ENCODE results near the gene COQ5. TPM values are rescaled to one million over a fixed set of nuclear protein-coding genes. Genes with fewer than 3 reads are reported as not detected.

Gene COQ5
- total RNA-seq, 2 experiments from 2014 or later, result 34.4 to 35.5 TPM

DNA sequence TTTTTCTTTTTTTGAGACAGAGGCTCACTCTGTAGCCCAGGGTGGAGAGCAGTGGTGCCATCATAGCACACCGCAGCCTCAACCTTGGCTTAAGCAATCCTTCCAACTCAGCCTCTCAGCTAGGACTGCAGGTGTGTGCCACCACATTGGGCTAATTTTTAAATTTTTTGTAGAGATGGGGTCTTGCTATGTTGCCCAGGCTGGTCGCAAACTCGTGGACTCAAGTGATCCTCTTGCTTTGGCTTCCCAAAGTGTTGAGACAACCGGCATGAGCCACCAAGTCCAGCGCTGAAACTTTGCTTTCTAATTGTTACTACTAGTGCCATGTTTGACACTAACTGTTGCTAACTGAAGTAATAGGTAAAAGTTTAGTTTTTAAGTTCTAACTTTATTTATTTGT lies 13.2 kb upstream of the COQ5 start:
- intact Hi-C loops (cut with micrococcal nuclease), result no loop called here
- no peak for TF ChIP-seq CTCF (IDR thresholded peaks at IDR 0.05)
- no peak for DNase-seq
- Mint-ChIP-seq H3K9me3 (no peaks in the 10 kb centered on the region), H3K4me3 (no peak overlapping the region), H3K36me3 (ENCODE audit: low read depth) (peaks cover 36% of the 10 kb centered on the region), H3K27ac (no peak overlapping the region), H3K4me1 (ENCODE audit: low read depth) (peaks cover 44% of the 10 kb centered on the region), H3K27me3 (no peaks in the 10 kb centered on the region)
- POLR2A ChIA-PET, result no interaction called here
- no peak for ATAC-seq
- CTCF ChIA-PET, result no interaction called here

DNA sequence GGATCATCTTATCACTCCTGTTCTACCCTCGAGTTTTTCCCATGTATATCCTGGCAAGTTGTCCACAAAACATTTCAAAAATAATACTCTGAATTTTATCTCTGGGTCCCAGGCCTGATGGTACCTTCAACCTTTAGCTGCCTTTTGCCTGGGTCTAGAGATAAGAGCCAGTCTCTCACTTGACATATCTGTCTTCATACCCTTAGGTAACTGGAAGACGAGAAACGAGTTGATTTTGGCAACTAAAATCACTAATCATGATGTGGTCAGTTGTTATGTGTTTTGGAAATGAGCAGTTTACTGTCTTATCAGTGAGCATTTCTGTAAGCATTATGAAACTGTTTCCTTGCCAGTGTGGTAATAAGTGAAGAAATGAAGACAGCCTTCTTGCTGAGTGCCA lies 11.5 kb upstream of the COQ5 start:
- intact Hi-C loops (cut with micrococcal nuclease), result no loop called here
- DNase-seq (no peak), ATAC-seq (no peak)
- H3K36me3 Mint-ChIP-seq (ENCODE audit: low read depth), result peaks cover 48% of the 10 kb centered on the region
- H3K9me3 Mint-ChIP-seq, result no peaks in the 10 kb centered on the region
- no peak for TF ChIP-seq CTCF (IDR thresholded peaks at IDR 0.05)
- POLR2A ChIA-PET, result no interaction called here
- CTCF ChIA-PET, result no interaction called here
- no peak overlapping the region for H3K4me3 Mint-ChIP-seq
- peaks cover 53% of the 10 kb centered on the region for H3K4me1 Mint-ChIP-seq (ENCODE audit: low read depth)
- peak overlapping the region; percentile 4 for H3K27ac Mint-ChIP-seq
- H3K27me3 Mint-ChIP-seq, result no peaks in the 10 kb centered on the region

DNA sequence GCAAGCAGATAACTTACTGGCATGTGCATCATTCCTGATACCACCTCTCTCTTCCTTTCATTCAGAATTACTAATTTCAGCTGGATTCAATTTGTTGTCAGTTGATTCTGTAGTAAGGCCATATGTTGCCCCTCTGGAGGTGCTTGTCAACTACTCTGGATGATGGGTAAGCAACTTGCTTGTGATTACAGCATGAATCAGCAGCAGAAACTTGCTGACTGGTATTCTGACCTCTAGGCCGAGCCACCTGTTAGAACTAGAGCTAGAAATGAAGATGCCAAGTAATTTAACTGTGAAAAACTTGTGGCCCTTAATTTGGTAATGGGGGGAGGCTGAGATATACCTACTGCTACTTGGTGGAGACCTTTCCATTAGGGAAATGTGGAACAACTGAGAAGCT lies 10.3 kb upstream of the COQ5 start:
- no peaks in the 10 kb centered on the region for H3K27me3 Mint-ChIP-seq
- peak; percentile 19 for DNase-seq
- H3K36me3 Mint-ChIP-seq (ENCODE audit: low read depth), result peaks cover 54% of the 10 kb centered on the region
- ATAC-seq, result no peak
- intact Hi-C loops (cut with micrococcal nuclease), result no loop called here
- no peak overlapping the region for H3K4me3 Mint-ChIP-seq
- H3K9me3 Mint-ChIP-seq, result no peaks in the 10 kb centered on the region
- peaks cover 50% of the 10 kb centered on the region for H3K4me1 Mint-ChIP-seq (ENCODE audit: low read depth)
- POLR2A ChIA-PET, result interaction anchor here (0.5 to 2.3 kb wide), 3 partner anchors 10 to 531 kb away, joined by 3 to 9 read pairs (median 3); partner anchors contain the start of gene COQ5
- TF ChIP-seq CTCF (IDR thresholded peaks at IDR 0.05), result no peak
- H3K27ac Mint-ChIP-seq, result peak overlapping the region; percentile 61
- CTCF ChIA-PET, result interaction anchor here (1.2 to 2.1 kb wide), 5 partner anchors 10 to 110 kb away, joined by 3 to 9 read pairs (median 4); partner anchors contain the start of genes COQ5 and POP5

DNA sequence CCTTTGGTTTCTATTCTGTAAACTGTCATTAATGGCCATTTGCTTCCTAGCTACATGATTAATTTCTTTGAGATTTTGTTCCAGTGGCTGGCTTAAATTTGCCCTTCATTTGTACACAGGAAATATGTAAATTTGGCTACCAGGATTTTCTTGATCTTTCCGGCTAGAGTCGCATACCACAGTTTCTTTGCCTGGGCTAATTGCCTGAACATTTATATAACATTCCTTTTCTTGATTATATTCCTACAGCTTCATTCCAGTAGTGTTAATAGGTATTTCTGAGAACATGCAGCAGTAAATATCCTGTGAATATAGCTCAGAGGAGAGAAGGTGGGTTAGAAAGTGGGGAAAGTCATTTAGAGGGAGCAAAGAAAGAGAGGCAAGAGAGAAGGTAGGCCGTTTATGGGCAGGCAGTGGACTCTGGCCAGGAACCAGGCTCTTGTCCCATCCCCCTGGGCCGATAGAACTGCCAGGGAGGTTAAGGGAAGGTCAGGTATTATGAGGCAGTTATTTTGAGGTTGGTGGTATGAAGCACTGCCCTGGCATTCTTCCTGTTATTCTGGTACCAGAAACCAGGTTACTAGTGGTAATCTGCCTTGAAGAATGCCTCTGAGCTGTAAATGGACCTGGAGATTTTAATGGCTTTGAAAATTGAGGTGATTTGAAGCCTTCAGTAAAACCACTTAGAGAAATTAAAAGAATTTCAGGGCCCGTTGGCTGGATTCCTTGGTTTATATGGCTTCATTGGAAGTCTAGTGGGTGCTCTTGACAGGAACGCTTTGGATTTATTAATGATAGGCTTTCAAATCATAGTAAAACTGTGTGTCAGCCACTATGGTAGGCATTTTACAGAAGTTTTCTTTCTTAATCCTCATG lies 9.6 kb upstream of the COQ5 start:
- H3K27ac Mint-ChIP-seq, result peak overlapping the region; percentile 61
- H3K27me3 Mint-ChIP-seq, result no peaks in the 10 kb centered on the region
- H3K4me1 Mint-ChIP-seq (ENCODE audit: low read depth), result peaks cover 51% of the 10 kb centered on the region
- peak overlapping the region; percentile 97 for H3K4me3 Mint-ChIP-seq
- no peaks in the 10 kb centered on the region for H3K9me3 Mint-ChIP-seq
- ATAC-seq (no peak), DNase-seq (no peak)
- TF ChIP-seq CTCF (IDR thresholded peaks at IDR 0.05), result no peak
- intact Hi-C loops (cut with micrococcal nuclease), result no loop called here
- peaks cover 54% of the 10 kb centered on the region for H3K36me3 Mint-ChIP-seq (ENCODE audit: low read depth)
- ChIA-PET POLR2A (interaction anchor here (0.5 to 2.3 kb wide), 7 partner anchors 9 to 530 kb away, joined by 3 to 9 read pairs (median 3); partner anchors contain the start of genes COQ5, DYNLL1 and RNU4-2), CTCF (interaction anchor here (0.9 to 2.1 kb wide), 8 partner anchors 9 to 111 kb away, joined by 3 to 9 read pairs (median 4); partner anchors contain the start of genes COQ5 and POP5)

DNA sequence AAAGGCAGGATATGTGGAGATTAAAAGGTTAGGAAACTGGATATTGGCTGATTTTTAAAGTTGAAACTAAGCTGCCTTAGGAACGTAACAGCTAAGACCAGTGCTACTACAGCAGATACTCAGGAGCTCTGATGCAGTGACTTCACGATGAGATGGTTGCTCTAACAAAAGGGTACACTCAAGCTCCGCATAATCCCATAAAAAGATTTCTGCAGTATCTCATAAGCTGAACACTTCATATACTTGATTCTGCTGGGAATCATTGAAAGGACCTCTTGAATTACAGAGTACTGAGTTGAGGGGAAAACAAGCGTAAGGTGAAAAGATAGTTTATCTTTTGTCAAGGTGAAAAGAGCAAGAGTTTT lies 8.9 kb upstream of the COQ5 start:
- peak overlapping the region; percentile 97 for H3K4me3 Mint-ChIP-seq
- peaks cover 53% of the 10 kb centered on the region for H3K36me3 Mint-ChIP-seq (ENCODE audit: low read depth)
- no peaks in the 10 kb centered on the region for H3K9me3 Mint-ChIP-seq
- H3K4me1 Mint-ChIP-seq (ENCODE audit: low read depth), result peaks cover 52% of the 10 kb centered on the region
- no peak for DNase-seq
- TF ChIP-seq CTCF (IDR thresholded peaks at IDR 0.05), result no peak
- peak overlapping the region; percentile 61 for H3K27ac Mint-ChIP-seq
- no peaks in the 10 kb centered on the region for H3K27me3 Mint-ChIP-seq
- CTCF ChIA-PET, result interaction anchor here (0.9 to 2.1 kb wide), 7 partner anchors 9 to 111 kb away, joined by 3 to 9 read pairs (median 4); partner anchors contain the start of gene COQ5
- ATAC-seq, result no peak
- intact Hi-C loops (cut with micrococcal nuclease), result no loop called here
- POLR2A ChIA-PET, result interaction anchor here (0.6 to 2.3 kb wide), 6 partner anchors 9 to 520 kb away, joined by 3 to 9 read pairs (median 3); partner anchors contain the start of genes COQ5, DYNLL1 and RNU4-2

Data from activated CD8-positive, alpha-beta T cell treated with anti-CD3 and anti-CD28 coated beads for 36 hours (primary cell).